GM18867 (cell line): ENCODE results near the gene CALR3.
"Not testable (repeated sequence)": the region's sequence is repeated elsewhere in the genome, so short reads cannot be mapped to it uniquely, and the experiment has no call there.

Source experiments
- ATAC-seq: cut with Tn5 transposase; IDR thresholded peaks from one replicate; pipeline ENCODE4 v1.9.1; 2021; ENCODE audit warnings: mild to moderate bottlenecking, moderate library complexity; ENCODE audit not compliant: unreplicated experiment

CALR3 gene

GRCh38 chr19:16459680-16460079 is 36.3 kb downstream of the CALR3 start:
- no peak for ATAC-seq

- ATAC-seq = no peak
These were observed 37.3 kb downstream of the CALR3 start for GRCh38 chr19:16458391-16459341.

GRCh38 chr19:16457954-16458331 is 38.0 kb downstream of the CALR3 start:
- ATAC-seq = no peak

- no peak for ATAC-seq
These were observed 38.6 kb downstream of the CALR3 start for GRCh38 chr19:16457195-16457953.

- no peak for ATAC-seq
These were observed 39.2 kb downstream of the CALR3 start for GRCh38 chr19:16456652-16457194.

- no peak for ATAC-seq
These were observed 40.5 kb downstream of the CALR3 start for GRCh38 chr19:16455489-16455888.

- no peak for ATAC-seq
These were observed 41.5 kb downstream of the CALR3 start for GRCh38 chr19:16454351-16454918.

- no peak for ATAC-seq
These were observed 43.6 kb downstream of the CALR3 start for GRCh38 chr19:16452325-16452724.

- ATAC-seq = peak; percentile 51
These were observed 46.5 kb downstream of the CALR3 start for GRCh38 chr19:16449330-16449961.

- not testable (repeated sequence) for ATAC-seq
These were observed 47.1 kb downstream of the CALR3 start for GRCh38 chr19:16448872-16449271.

- ATAC-seq = peak; percentile 38
These were observed 49.1 kb downstream of the CALR3 start for GRCh38 chr19:16446724-16447368.

GRCh38 chr19:16446108-16446723 is 49.8 kb downstream of the CALR3 start:
- no peak for ATAC-seq

- ATAC-seq = peak; percentile 29
These were observed 50.5 kb downstream of the CALR3 start for GRCh38 chr19:16445238-16446107.

GRCh38 chr19:16444269-16444600 is 51.7 kb downstream of the CALR3 start:
- no peak for ATAC-seq

GRCh38 chr19:16442386-16443276 is 53.3 kb downstream of the CALR3 start:
- ATAC-seq = no peak

- no peak for ATAC-seq
These were observed 54.3 kb downstream of the CALR3 start for GRCh38 chr19:16441661-16442162.

GRCh38 chr19:16436780-16437332 is 59.1 kb downstream of the CALR3 start:
- no peak for ATAC-seq
